ENCODE measurements around the gene MB21D2. TPM values are rescaled to one million over a fixed set of nuclear protein-coding genes. Genes with fewer than 3 reads are reported as not detected.

The MB21D2 gene
- polyA plus RNA-seq, 6 donors from 2014 or later = not detected

DNA sequence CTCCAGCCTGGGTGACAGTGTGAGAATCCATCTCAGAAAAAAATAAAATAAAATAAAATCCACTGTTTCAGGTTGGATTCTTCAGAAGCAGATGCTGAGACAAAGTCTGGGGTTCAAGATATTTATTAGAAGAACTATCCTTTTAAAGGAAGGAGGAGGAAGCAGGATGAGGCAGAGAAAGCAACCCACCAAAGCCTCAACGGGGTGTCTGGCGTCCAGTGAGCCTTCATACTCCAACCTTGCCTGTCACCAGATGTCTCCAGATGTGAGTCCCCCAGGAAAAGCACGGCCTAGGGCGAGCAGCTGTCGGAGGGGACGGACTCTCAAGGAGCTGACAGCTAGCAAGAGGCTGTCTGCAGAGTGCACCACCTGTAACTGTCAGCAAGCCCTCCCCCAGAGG is 37.3 kb downstream of the MB21D2 start:
- no peaks in the 10 kb centered on the region for H3K9me3 Mint-ChIP-seq
- ATAC-seq (ENCODE audit: low read depth in 2 of 2) (no peak), DNase-seq (no peak)
- H3K4me1 Mint-ChIP-seq = no peaks in the 10 kb centered on the region
- H3K27me3 Mint-ChIP-seq = peaks cover 0 to 3% (median 0%) of the 10 kb centered on the region in 3 donors
- no peak overlapping the region for H3K27ac Mint-ChIP-seq
- H3K36me3 Mint-ChIP-seq = no peaks in the 10 kb centered on the region
- H3K4me3 Mint-ChIP-seq = no peak overlapping the region

DNA sequence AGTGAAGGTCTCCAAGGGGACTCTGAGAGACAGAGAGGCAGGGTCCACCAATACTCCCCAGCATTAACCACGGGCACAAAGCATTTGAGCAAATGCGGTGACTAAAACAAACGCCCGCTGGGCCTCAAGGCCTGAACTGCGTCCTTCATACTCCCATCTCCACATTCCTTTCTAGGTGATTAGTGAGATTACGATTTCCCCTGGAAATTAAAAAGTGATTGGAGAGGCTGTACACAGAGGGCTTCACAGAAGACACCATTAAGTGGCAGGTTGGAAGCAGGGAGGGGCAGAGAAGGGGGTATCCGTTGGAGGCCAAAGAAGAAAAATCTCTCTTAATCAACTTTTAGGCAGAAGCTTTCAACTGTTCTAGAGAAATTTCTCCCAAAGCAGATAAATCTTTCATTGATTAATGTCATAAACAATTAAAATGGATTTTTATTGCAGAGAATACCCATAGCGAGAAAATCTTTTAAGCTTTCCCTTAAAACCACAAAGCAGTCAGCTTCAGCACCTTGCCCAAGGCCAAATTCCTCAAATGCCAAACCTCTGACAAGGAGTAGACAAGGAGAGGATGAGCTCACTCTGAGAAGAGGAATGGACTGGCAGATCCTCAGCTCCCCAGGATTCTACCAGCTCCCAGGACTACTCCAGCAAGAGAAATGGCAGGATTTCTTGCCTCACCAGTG is 38.2 kb downstream of the MB21D2 start:
- H3K27ac Mint-ChIP-seq = no peak overlapping the region
- no peak for ATAC-seq (ENCODE audit: low read depth in 2 of 2)
- H3K9me3 Mint-ChIP-seq = peaks cover 0 to 4% (median 0%) of the 10 kb centered on the region in 7 donors
- peaks cover 0 to 8% (median 3%) of the 10 kb centered on the region in 3 donors for H3K27me3 Mint-ChIP-seq
- H3K4me3 Mint-ChIP-seq = peak overlapping the region in 1 of 8 donors; percentile 35
- DNase-seq = no peak
- no peaks in the 10 kb centered on the region for H3K36me3 Mint-ChIP-seq
- no peaks in the 10 kb centered on the region for H3K4me1 Mint-ChIP-seq

DNA sequence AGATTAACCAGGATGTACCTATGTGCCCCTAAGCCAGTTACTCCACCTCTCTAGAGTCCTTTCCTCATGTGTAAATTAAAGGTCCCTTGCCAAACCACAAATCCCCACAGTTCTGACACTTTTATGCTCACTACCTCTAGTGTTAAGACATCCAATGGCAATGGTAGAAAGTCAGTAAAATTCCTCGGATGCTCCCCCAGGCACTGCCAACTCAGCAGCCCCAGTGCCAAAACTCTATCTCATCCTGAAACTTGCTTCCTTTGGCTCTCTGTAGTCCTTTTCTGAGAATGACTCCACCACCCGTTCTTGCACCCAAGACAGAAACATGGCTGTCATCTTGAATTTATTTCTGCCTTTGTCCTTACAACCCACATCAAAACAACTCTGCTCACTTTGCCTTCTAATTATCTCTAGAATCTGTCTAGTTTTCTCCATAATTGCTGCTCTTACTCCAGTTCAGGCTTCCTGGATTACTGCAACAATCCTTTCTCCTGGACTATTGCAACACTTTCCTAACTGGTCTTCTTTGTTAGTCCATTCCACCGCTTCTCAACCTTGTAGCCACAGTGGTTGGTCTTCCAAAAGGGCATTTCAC is 41.6 kb downstream of the MB21D2 start:
- peaks cover 0 to 9% (median 1%) of the 10 kb centered on the region in 7 donors for H3K9me3 Mint-ChIP-seq
- no peak for ATAC-seq (ENCODE audit: low read depth in 2 of 2)
- H3K4me3 Mint-ChIP-seq = no peak overlapping the region
- no peaks in the 10 kb centered on the region for H3K36me3 Mint-ChIP-seq
- H3K27me3 Mint-ChIP-seq = peaks cover 0 to 8% (median 7%) of the 10 kb centered on the region in 3 donors
- no peaks in the 10 kb centered on the region for H3K4me1 Mint-ChIP-seq
- no peak for DNase-seq
- H3K27ac Mint-ChIP-seq = no peak overlapping the region

DNA sequence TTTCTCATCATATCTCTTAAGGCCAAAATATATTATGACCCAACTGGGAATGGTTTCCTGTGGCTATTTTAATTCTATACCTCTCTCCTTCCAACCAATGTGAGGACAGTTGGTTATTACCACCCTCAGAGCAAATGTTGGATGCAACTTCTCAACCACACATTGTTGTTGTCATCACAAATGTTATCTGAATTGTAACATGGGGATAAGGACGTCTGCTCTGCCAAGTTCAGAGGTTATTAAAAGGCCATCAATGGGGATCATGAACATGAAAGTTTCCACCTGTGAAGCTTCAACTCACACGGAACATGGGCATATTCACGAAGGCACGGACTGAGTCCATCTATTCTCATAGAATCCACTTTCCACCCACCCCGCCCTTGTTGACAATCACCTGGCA is 46.8 kb downstream of the MB21D2 start:
- Mint-ChIP-seq H3K4me3 (no peak overlapping the region), H3K27ac (no peak overlapping the region), H3K9me3 (peaks cover 0 to 9% (median 1%) of the 10 kb centered on the region in 7 donors), H3K4me1 (no peaks in the 10 kb centered on the region), H3K27me3 (peaks cover 4 to 8% (median 6%) of the 10 kb centered on the region in 3 donors), H3K36me3 (no peaks in the 10 kb centered on the region)
- ATAC-seq (ENCODE audit: low read depth in 2 of 2) (no peak), DNase-seq (no peak)

DNA sequence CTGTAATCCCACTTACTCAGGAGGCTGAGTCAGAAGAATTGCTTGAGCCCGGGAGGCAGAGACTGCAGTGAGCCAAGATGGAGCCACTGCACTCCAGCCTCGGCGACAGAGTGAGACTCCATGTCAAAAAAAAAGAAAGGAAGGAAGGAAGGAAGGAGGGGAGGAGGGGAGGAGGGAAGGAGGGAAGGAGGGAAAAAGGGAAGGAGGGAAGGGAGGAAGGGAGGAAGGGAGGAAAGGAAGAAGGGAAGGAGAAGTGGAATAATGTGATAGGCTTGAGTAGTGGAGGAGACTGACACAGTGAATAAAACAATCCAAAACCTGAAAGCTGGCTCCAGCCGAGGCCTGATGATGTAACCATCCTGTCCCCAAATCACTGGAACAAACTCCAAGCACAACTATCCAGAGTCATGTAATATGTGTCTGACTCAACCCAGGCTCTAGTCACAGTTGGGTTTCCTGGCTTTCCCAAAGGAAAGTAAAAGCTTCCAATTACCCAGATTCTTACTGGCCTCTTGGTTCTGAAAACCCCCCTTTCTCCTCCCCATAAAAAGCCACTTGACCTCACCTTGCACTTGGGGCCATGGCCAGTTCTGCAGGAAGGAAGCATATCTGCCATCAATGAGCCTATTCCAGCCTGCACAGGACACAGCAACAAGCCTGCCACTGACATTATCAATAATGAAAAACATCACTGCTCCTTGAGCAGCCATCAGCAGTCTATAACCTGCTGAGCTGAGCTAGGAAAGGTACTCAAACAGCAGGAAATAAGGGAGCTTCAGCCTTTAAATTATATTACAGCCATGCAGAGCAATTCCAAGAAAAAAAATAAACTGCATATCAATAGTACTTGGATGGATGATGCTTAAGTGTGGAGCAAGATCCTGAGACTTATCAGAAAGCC is 48.3 kb downstream of the MB21D2 start:
- H3K9me3 Mint-ChIP-seq = peaks cover 0 to 5% (median 1%) of the 10 kb centered on the region in 7 donors
- H3K4me1 Mint-ChIP-seq = no peaks in the 10 kb centered on the region
- no peak for ATAC-seq (ENCODE audit: low read depth in 2 of 2)
- DNase-seq = no peak
- peaks cover 0 to 6% (median 4%) of the 10 kb centered on the region in 3 donors for H3K27me3 Mint-ChIP-seq
- H3K27ac Mint-ChIP-seq = no peak overlapping the region
- H3K4me3 Mint-ChIP-seq = no peak overlapping the region
- H3K36me3 Mint-ChIP-seq = no peaks in the 10 kb centered on the region

DNA sequence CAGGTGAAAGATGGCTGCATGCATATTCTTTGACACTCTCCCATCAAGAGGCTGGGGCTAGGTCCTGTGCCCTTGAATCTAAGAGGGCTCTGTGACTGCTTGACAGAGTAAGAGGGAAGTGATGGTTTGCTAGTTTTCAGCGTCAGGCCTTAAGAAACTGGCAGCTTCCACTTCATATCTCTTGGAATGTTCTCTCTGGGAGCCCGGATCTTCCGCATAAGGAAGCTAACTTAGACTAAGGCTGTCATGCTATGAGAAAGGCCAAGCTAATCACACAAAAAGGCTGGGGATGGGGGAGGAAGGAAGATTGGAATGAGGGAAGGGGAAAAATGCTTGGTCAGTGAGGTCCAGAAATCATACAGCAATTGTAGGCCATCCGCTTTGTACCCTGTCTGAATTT is 50.0 kb downstream of the MB21D2 start:
- Mint-ChIP-seq H3K9me3 (peaks cover 0 to 5% (median 0%) of the 10 kb centered on the region in 7 donors), H3K27ac (no peak overlapping the region), H3K36me3 (no peaks in the 10 kb centered on the region), H3K4me3 (no peak overlapping the region), H3K4me1 (no peaks in the 10 kb centered on the region), H3K27me3 (peaks cover 0 to 6% (median 0%) of the 10 kb centered on the region in 3 donors)
- ATAC-seq (ENCODE audit: low read depth in 2 of 2) (no peak), DNase-seq (no peak)

DNA sequence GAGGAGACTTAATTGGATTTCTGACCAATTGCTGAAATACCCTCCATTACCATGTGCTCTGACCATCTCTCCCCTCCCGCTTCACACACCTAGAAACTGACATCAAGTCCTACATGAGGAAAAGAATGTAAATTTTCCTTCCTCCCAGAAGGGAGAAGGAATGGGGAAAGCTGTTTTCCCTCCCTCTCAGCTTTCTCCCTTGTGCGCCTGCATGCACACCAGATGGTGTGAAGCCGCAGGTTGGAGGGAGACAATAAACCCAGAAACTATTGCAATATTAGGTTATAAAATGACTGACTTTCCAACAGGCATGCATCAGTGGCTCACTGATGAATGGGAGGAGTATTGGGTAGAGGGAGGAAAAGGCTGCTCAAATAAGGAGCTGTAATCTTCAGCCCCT is 50.9 kb downstream of the MB21D2 start:
- H3K27ac Mint-ChIP-seq = no peak overlapping the region
- peaks cover 0 to 6% (median 0%) of the 10 kb centered on the region in 3 donors for H3K27me3 Mint-ChIP-seq
- H3K4me3 Mint-ChIP-seq = no peak overlapping the region
- no peaks in the 10 kb centered on the region for H3K36me3 Mint-ChIP-seq
- no peaks in the 10 kb centered on the region for H3K4me1 Mint-ChIP-seq
- DNase-seq (no peak), ATAC-seq (ENCODE audit: low read depth in 2 of 2) (no peak)
- peaks cover 0 to 8% (median 0%) of the 10 kb centered on the region in 7 donors for H3K9me3 Mint-ChIP-seq

DNA sequence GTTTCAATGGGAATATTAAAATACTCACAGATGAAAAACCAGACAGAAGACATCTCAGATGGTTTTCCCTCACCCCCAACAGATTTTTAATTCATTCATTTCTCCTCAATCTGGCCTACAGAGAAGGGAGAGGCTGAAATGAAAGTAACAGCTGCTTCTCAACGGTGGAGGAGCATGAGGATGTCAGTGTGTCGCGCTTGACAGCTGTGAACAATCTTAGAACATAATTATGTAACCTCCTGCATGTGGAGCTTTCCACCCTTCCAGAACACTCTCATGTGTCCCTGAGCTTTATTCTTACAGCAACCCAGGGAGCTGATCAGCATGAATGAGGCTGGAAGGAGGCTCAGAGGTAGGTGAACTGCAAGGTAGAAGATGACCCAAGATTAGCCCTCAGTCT is 52.7 kb downstream of the MB21D2 start:
- Mint-ChIP-seq H3K4me3 (no peak overlapping the region), H3K27ac (no peak overlapping the region), H3K36me3 (no peaks in the 10 kb centered on the region), H3K4me1 (no peaks in the 10 kb centered on the region), H3K9me3 (peaks cover 0 to 5% (median 0%) of the 10 kb centered on the region in 7 donors), H3K27me3 (peaks cover 0 to 6% (median 0%) of the 10 kb centered on the region in 3 donors)
- no peak for DNase-seq
- ATAC-seq (ENCODE audit: low read depth in 2 of 2) = no peak

DNA sequence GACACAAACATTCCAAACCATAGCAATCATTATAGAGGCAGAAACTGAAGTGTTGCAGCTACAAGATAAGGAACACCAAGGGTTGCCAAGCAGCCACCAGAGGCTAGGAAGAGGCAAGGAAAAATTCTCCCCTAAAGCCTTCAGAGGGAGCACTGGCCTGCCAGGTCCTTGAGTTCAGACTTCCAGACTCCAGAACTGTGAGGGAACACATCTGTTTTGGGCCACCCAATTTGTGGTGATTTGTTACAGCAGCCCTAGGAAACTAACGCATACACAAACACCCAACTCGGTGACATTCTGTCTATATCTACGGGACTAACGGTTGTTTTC is 54.6 kb downstream of the MB21D2 start:
- H3K27ac Mint-ChIP-seq = no peak overlapping the region
- H3K9me3 Mint-ChIP-seq = peaks cover 0 to 5% (median 0%) of the 10 kb centered on the region in 7 donors
- no peaks in the 10 kb centered on the region for H3K36me3 Mint-ChIP-seq
- H3K4me3 Mint-ChIP-seq = no peak overlapping the region
- no peak for ATAC-seq (ENCODE audit: low read depth in 2 of 2)
- peaks cover 0 to 6% (median 6%) of the 10 kb centered on the region in 3 donors for H3K27me3 Mint-ChIP-seq
- no peaks in the 10 kb centered on the region for H3K4me1 Mint-ChIP-seq
- no peak for DNase-seq

DNA sequence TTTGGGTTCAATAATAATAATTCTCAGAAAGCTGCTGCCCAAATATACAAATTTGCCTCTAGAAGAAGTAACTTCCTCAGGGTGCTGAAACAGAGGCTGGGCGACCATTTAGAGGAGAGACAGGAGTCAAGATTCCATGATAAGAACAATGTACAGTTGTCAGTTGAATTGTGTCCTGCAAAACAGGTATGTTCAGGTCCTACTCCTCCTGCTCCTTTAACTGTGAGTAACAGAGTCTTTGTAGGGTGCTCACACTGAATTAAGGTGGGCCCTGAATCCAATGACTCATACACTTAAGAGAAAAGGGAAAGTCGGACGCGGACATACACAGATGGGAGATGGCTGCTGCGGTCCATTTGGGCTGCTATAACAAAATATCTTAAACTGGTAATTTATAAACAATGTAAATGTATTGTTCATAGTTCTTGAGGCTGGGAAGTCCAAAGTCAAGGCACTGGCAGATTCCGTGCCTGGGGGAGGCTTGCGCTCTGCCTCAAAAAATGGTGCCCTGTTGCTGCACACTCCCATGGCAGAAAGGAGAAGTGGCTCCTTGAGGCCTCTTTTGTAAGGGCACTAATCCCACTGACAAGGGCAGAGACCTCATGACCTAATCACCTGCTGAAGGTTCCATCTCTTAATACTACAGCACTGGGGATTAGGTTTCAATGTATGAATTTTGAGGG is 55.1 kb downstream of the MB21D2 start:
- Mint-ChIP-seq H3K27me3 (peaks cover 0 to 6% (median 6%) of the 10 kb centered on the region in 3 donors), H3K36me3 (no peaks in the 10 kb centered on the region), H3K4me1 (no peaks in the 10 kb centered on the region), H3K4me3 (no peak overlapping the region), H3K9me3 (peaks cover 0 to 5% (median 0%) of the 10 kb centered on the region in 7 donors), H3K27ac (no peak overlapping the region)
- DNase-seq = no peak
- ATAC-seq (ENCODE audit: low read depth in 2 of 2) = no peak

DNA sequence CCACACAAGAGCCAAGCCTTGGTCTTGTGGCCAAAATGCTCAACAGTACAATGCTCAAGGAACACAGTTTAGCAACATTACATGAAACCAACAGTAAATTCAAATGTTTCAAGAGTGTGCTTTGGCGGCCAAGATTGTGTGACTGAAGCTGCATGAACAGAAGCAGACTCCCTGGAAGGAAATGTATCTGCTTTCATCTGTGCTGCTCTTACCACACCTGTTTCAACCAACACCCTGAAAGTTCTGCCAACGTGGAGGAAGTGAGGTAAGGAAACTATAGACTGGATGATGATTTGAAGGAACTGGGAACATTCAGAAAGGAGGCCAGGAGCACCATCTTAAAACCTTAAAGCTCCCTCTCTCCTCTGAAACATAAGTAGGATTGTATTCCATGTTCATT is 55.7 kb downstream of the MB21D2 start:
- ATAC-seq (ENCODE audit: low read depth in 2 of 2) (no peak), DNase-seq (no peak)
- H3K4me1 Mint-ChIP-seq = no peaks in the 10 kb centered on the region
- no peak overlapping the region for H3K4me3 Mint-ChIP-seq
- no peak overlapping the region for H3K27ac Mint-ChIP-seq
- H3K36me3 Mint-ChIP-seq = no peaks in the 10 kb centered on the region
- peaks cover 0 to 6% (median 4%) of the 10 kb centered on the region in 3 donors for H3K27me3 Mint-ChIP-seq
- H3K9me3 Mint-ChIP-seq = peaks cover 0 to 5% (median 0%) of the 10 kb centered on the region in 7 donors

DNA sequence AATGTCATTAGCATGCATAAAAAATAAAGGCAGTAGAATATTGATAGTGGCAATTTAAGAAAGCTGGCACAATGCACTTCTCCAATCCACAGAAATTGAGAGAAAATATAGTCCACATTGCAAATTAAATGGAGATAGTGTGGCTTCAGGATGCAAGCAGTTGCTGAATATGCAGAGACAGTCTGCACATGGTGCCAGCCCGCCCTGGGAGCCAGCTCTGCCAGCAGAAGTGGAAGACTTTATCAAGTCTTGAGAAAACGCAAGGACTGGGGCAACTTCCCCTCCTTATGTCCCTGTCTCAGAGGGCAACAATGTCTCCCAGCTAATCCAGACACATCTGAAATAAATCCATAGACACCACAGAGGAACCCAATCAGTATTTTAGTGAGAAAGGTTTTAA is 57.2 kb downstream of the MB21D2 start:
- ATAC-seq (ENCODE audit: low read depth in 2 of 2) (no peak), DNase-seq (no peak)
- Mint-ChIP-seq H3K27me3 (peaks cover 0 to 6% (median 0%) of the 10 kb centered on the region in 3 donors), H3K9me3 (peaks cover 0 to 5% (median 0%) of the 10 kb centered on the region in 7 donors), H3K36me3 (no peaks in the 10 kb centered on the region), H3K4me1 (no peaks in the 10 kb centered on the region), H3K27ac (no peak overlapping the region), H3K4me3 (no peak overlapping the region)

DNA sequence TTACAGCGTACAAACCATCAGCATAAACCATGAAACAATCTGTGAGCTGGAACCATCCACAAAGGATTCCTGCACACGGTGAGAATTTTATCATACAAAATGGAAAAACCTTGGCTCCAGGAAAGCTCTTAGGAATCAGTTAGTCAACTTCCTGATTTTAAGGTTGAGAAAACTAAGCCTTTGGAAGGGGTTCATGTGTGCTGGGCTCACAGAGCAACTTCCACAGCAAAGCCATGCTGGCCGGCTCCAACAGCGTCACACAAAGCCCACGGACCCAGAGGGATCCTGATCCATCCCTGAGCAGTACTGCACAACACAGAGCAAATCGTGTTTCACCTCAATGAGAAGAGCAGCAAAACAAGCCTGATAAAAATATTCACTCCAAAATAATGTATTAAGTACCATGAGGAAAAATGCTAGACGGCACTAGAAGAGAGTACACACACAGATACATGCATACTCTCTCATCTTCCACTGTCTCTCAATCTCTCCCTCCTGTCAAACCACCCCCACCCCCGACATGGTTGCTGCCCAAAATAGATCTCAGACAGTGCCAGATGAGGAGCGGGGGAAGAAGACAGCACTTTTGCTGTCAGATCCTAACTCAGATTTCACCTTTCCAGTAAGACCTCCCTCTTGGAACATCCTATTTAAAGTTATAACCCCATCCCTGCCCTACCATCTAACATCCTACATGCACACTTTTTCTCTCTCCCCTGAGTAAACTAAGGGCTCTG is 58.6 kb downstream of the MB21D2 start:
- Mint-ChIP-seq H3K4me1 (no peaks in the 10 kb centered on the region), H3K9me3 (peaks cover 0 to 5% (median 0%) of the 10 kb centered on the region in 7 donors), H3K36me3 (no peaks in the 10 kb centered on the region), H3K27ac (no peak overlapping the region), H3K4me3 (no peak overlapping the region), H3K27me3 (peaks cover 0 to 6% (median 0%) of the 10 kb centered on the region in 3 donors)
- no peak for ATAC-seq (ENCODE audit: low read depth in 2 of 2)
- DNase-seq = no peak
